Activated CD8-positive, alpha-beta memory T cell treated with anti-CD3 and anti-CD28 coated beads, Interleukin-2, amount 50 U/mL, for 4 hours (primary cell): Measurements from ENCODE around the gene RASGRP2.

Experiments
- DNase-seq: peaks from one replicate; pipeline ENCODE4 v3.0.0-alpha.2; 2020

RASGRP2 gene

GRCh38 chr11:64739871-64740270 lies 4.1 kb downstream of the RASGRP2 start:
- no peak for DNase-seq

- DNase-seq, result no peak
Measured at GRCh38 chr11:64736654-64737053, 7.3 kb downstream of the RASGRP2 start.

- no peak for DNase-seq
Measured at GRCh38 chr11:64735725-64736259, 8.2 kb downstream of the RASGRP2 start.

GRCh38 chr11:64734811-64735724 lies 8.9 kb downstream of the RASGRP2 start:
- DNase-seq, result no peak

GRCh38 chr11:64731601-64732000 lies 12.3 kb downstream of the RASGRP2 start:
- DNase-seq, result no peak

- no peak for DNase-seq
Measured at GRCh38 chr11:64729851-64730382, 14.0 kb downstream of the RASGRP2 start.

- no peak for DNase-seq
Measured at GRCh38 chr11:64728757-64729365, 15.1 kb downstream of the RASGRP2 start.

- DNase-seq, result no peak
Measured at GRCh38 chr11:64726867-64727530, 16.9 kb downstream of the RASGRP2 start.

GRCh38 chr11:64726211-64726641 lies 17.7 kb downstream of the RASGRP2 start:
- DNase-seq, result no peak

GRCh38 chr11:64724863-64725532 lies 18.9 kb downstream of the RASGRP2 start:
- no peak for DNase-seq

GRCh38 chr11:64723907-64724862 lies 19.8 kb downstream of the RASGRP2 start:
- DNase-seq, result no peak

GRCh38 chr11:64723117-64723906 lies 20.6 kb downstream of the RASGRP2 start, which contains the start of gene NRXN2:
TSS of gene NRXN2 (minus strand) at chr11:64723197. CDS start at chr11:64713699, 9,498 bp downstream.
- DNase-seq, result peak; percentile 83

- no peak for DNase-seq
Measured at GRCh38 chr11:64722141-64723065, 21.5 kb downstream of the RASGRP2 start.

GRCh38 chr11:64721359-64721699 lies 22.6 kb downstream of the RASGRP2 start:
- DNase-seq, result no peak

- no peak for DNase-seq
Measured at GRCh38 chr11:64720640-64721358, 23.1 kb downstream of the RASGRP2 start.

- no peak for DNase-seq
Measured at GRCh38 chr11:64720167-64720566, 23.8 kb downstream of the RASGRP2 start.

- no peak for DNase-seq
Measured at GRCh38 chr11:64719406-64719805, 24.5 kb downstream of the RASGRP2 start.

- no peak for DNase-seq
Measured at GRCh38 chr11:64718780-64719124, 25.2 kb downstream of the RASGRP2 start.
